HepG2 (cell line): Measurements from ENCODE around the gene FAM174B. TPM values are rescaled to one million over a fixed set of nuclear protein-coding genes. Genes with fewer than 3 reads are reported as not detected.
A peak's percentile ranks its signal among the peaks of the same experiment; 100 is the strongest.

Experiments used
- ATAC-seq: fragments of 200-7000 bp; cut with Tn5 transposase; 3 replicates; pipeline ENCODE4 v1.9.1; 2020; ENCODE audit warnings: mild to moderate bottlenecking, moderate library complexity
- Bru-seq: library from RNA; stranded (reverse); fragments of 400-500 nt; gene quantifications from one replicate; lab custom pipeline; 2021; lab: Mats Ljungman, UMichigan
- BruChase-seq, 2 experiments: library from RNA; stranded (reverse); fragments of 400-500 nt; gene quantifications; one replicate each; lab custom pipeline; 2021; lab: Mats Ljungman, UMichigan
- BruUV-seq: library from RNA; stranded (reverse); fragments of 400-500 nt; replicated peaks from 2 replicates; lab custom pipeline; 2021; lab: Mats Ljungman, UMichigan
- CTCF ChIA-PET: fragments of 300-600 bp; formaldehyde crosslinking; extraction: SDS; loops from one replicate; lab custom pipeline; 2021; ENCODE audit warnings: low total read pairs, inconsistent platforms, low intra/inter-chr PET ratio; lab: Yijun Ruan, JAX
- POLR2A ChIA-PET: fragments of 350-600 bp; sonication (Branson Sonifier 250); formaldehyde crosslinking; loops from one replicate; lab custom pipeline; 2020; ENCODE audit warnings: antibody characterized with exemption, inconsistent platforms; lab: Yijun Ruan, JAX
- DNase-seq: peaks from one replicate; pipeline ENCODE4 v3.0.0-alpha.2; 2015; ENCODE audit warnings: low spot score
- FAIRE-seq: peaks from 3 replicates; lab custom pipeline; 2011; peaks lifted over from hg19 to GRCh38; lab: Jason Lieb, UNC
- H2AFZ ChIP-seq: one replicate; pipeline ENCODE4 v1.6.1; 2011; ENCODE audit warnings: low read length, inconsistent platforms
- H3K27ac ChIP-seq: fragments of 300-600 bp; 3 replicates; pipeline ENCODE4 v1.8.0; 2011; ENCODE audit warnings: mixed run types, mild to moderate bottlenecking, mixed read lengths, low read length, inconsistent platforms; ENCODE audit not compliant: insufficient read depth; ENCODE audit errors: extremely low read length
- H3K27me3 ChIP-seq, 2 experiments: fragments of 200-600 bp in 1 of 2; 2 replicates in 1 of 2; 3 replicates in 1 of 2; pipeline versions ENCODE4 v1.6.0 to v1.8.0; 2011; ENCODE audit warnings: low read length in 2 of 2, mild to moderate bottlenecking in 2 of 2, moderate library complexity in 2 of 2, inconsistent platforms in 1 of 2; ENCODE audit not compliant: insufficient read depth in 2 of 2, control insufficient read depth in 1 of 2
- H3K36me3 ChIP-seq, 2 experiments: fragments of 200-600 bp in 1 of 2; replicated peaks in 1 of 2; 2 replicates in 1 of 2; 3 replicates in 1 of 2; pipeline versions ENCODE4 v1.5.1 to v1.8.0; 2011; ENCODE audit warnings: low read length in 2 of 2, inconsistent platforms in 1 of 2; ENCODE audit not compliant: insufficient read depth in 2 of 2, control insufficient read depth in 1 of 2
- H3K4me1 ChIP-seq: 2 replicates; pipeline ENCODE4 v1.5.1; 2012; ENCODE audit warnings: low read length, inconsistent platforms; ENCODE audit not compliant: insufficient read depth
- H3K4me2 ChIP-seq: 2 replicates; pipeline ENCODE4 v1.6.0; 2011; ENCODE audit warnings: low read depth, low read length, inconsistent platforms
- H3K4me3 ChIP-seq, 3 experiments: fragments of 200-600 bp in 1 of 3; sonication (generic), shearing (Covaris generic) in 1 of 3; replicated peaks in 1 of 3; 2 replicates each; pipeline ENCODE4 v1.5.1; 2011 to 2016; ENCODE audit warnings: low read length in 3 of 3, inconsistent platforms in 2 of 3, low read depth in 2 of 3, mild to moderate bottlenecking in 2 of 3, control low read depth in 1 of 3, mixed read lengths in 1 of 3; ENCODE audit not compliant: insufficient read depth in 1 of 3
- H3K79me2 ChIP-seq: one replicate; pipeline ENCODE4 v1.6.1; 2011; ENCODE audit warnings: low read length, inconsistent platforms; ENCODE audit not compliant: insufficient read depth
- H3K9ac ChIP-seq: 2 replicates; pipeline ENCODE4 v1.6.0; 2011; ENCODE audit warnings: mild to moderate bottlenecking, low read depth, low read length, inconsistent platforms; ENCODE audit not compliant: insufficient read depth
- H3K9me3 ChIP-seq: 2 replicates; pipeline ENCODE4 v1.5.1; 2012; ENCODE audit warnings: mild to moderate bottlenecking, low read length
- H4K20me1 ChIP-seq: 2 replicates; pipeline ENCODE4 v1.6.0; 2011; ENCODE audit warnings: inconsistent platforms, mild to moderate bottlenecking, low read length, moderate library complexity; ENCODE audit not compliant: insufficient read depth
- ARID5B ChIP-seq: IDR thresholded peaks from 2 replicates; pipeline ENCODE4 v1.4.0; 2020; ENCODE audit warnings: mild to moderate bottlenecking, missing genetic modification reagents
- E2F5 ChIP-seq: sonication (generic); formaldehyde crosslinking; conservative IDR thresholded peaks from 2 replicates; pipeline ENCODE4 v1.4.0; 2020; ENCODE audit warnings: missing genetic modification reagents
- GPBP1L1 ChIP-seq: sonication (generic); formaldehyde crosslinking; IDR thresholded peaks from 2 replicates; pipeline ENCODE4 v1.5.0; 2020; ENCODE audit warnings: mild to moderate bottlenecking, missing genetic modification reagents
- NCOA5 ChIP-seq: sonication (generic); formaldehyde crosslinking; IDR thresholded peaks from 2 replicates; pipeline ENCODE4 v1.4.0; 2020; ENCODE audit warnings: missing genetic modification reagents
- RARG ChIP-seq: sonication (generic); formaldehyde crosslinking; IDR thresholded peaks from 2 replicates; pipeline ENCODE4 v1.4.0; 2020; ENCODE audit warnings: low read depth, mild to moderate bottlenecking, missing genetic modification reagents
- TAF15 ChIP-seq: fragments of 200-400 bp; formaldehyde crosslinking; IDR thresholded peaks from one replicate; pipeline ENCODE4 v1.6.1; 2018; ENCODE audit warnings: mild to moderate bottlenecking, low read depth, low read length; ENCODE audit not compliant: poor library complexity, severe bottlenecking
- TMF1 ChIP-seq: sonication (generic); formaldehyde crosslinking; IDR thresholded peaks from 2 replicates; pipeline ENCODE4 v1.8.1; 2022; ENCODE audit warnings: low read depth, missing genetic modification reagents
- ZNF746 ChIP-seq: sonication (generic); formaldehyde crosslinking; IDR thresholded peaks from 2 replicates; pipeline ENCODE4 v1.8.0; 2022; ENCODE audit warnings: mild to moderate bottlenecking, missing genetic modification reagents
- ZSCAN12 ChIP-seq: sonication (generic); formaldehyde crosslinking; IDR thresholded peaks from 2 replicates; pipeline ENCODE4 v1.9.0; 2021; ENCODE audit warnings: mild to moderate bottlenecking, missing genetic modification reagents
- ZSCAN30 ChIP-seq: sonication (generic); formaldehyde crosslinking; IDR thresholded peaks from 2 replicates; pipeline ENCODE4 v1.5.0; 2020; ENCODE audit warnings: mild to moderate bottlenecking, missing genetic modification reagents
- WGBS: methylation state at CpG from one replicate; pipeline ENCODE4 v1.1.6; 2017; ENCODE audit warnings: low lambda C conversion rate; 5-methylcytosine and 5-hydroxymethylcytosine counted together
- in situ Hi-C: cut with HindIII; loops from 2 replicates; pipeline ENCODE4 v1.10.0; 2017; ENCODE audit warnings: low pct_unique_long_range_greater_than_20kb; ENCODE audit not compliant: extremely low pct_ligation_motif_present
- intact Hi-C: fragments of 100-400 bp; cut with micrococcal nuclease; formaldehyde crosslinking; loops from one replicate; pipeline ENCODE4 v1.10.0; 2022; ENCODE audit not compliant: unreplicated experiment
- long read RNA-seq, 2 experiments: library from RNA in 1 of 2; library from polyadenylated mRNA in 1 of 2; stranded (forward) in 1 of 2; unstranded in 1 of 2; transcript quantifications; one replicate each; pipeline ENCODE4 v2.0.0, GENCODE V29; 2019 to 2022
- polyA minus RNA-seq, 3 experiments: library from RNA; depleted of rRNA, polyadenylated mRNA; stranded (reverse); fragments of >200 nt; gene quantifications; 2 replicates each; pipeline ENCODE4 v1.2.3, GENCODE V29; 2011; ENCODE audit warnings: low replicate concordance in 1 of 3
- polyA plus RNA-seq, 8 experiments: library from polyadenylated mRNA; depleted of rRNA in 3 of 8; stranded (reverse) in 7 of 8; unstranded in 1 of 8; fragments of >200 nt; fragmentation: Illumina TruSeq in 4 of 8; extraction: Trizol in 4 of 8; gene quantifications; 2 replicates each; pipeline versions ENCODE4 v1.2.1 to v1.2.3, GENCODE V29; 2011 to 2016; ENCODE audit warnings: low read depth in 4 of 8, missing spikeins in 1 of 8, mixed read lengths in 1 of 8; ENCODE audit not compliant: insufficient read depth in 1 of 8
- total RNA-seq, 5 experiments: library from RNA; depleted of rRNA; stranded (reverse); fragments of >200 nt; fragmentation: Illumina TruSeq; extraction: Trizol; gene quantifications; 2 replicates each; pipeline ENCODE4 v1.2.3, GENCODE V29; 2016; ENCODE audit warnings: low read depth in 1 of 5

Gene FAM174B
- total RNA-seq (2016; rRNA removed; fragmentation: Illumina TruSeq; extraction: Trizol), result 1.3 and 2.1 TPM in 2 replicates
- total RNA-seq (2016; cell fraction: cytosol; rRNA removed; fragmentation: Illumina TruSeq; extraction: Trizol; ENCODE audit: low read depth), result 1.6 and 1.7 TPM in 2 replicates
- total RNA-seq (2016; cell fraction: insoluble cytoplasmic fraction; rRNA removed; fragmentation: Illumina TruSeq; extraction: Trizol), result 1.1 and 2.1 TPM in 2 replicates
- total RNA-seq (2016; cell fraction: membrane; rRNA removed; fragmentation: Illumina TruSeq; extraction: Trizol), result 1.0 and 1.9 TPM in 2 replicates
- total RNA-seq (2016; cell fraction: nucleus; rRNA removed; fragmentation: Illumina TruSeq; extraction: Trizol), result 2.5 and 4.4 TPM in 2 replicates
- polyA plus RNA-seq (2011; rRNA removed), result 0.68 and 0.90 TPM in 2 replicates
- polyA plus RNA-seq (2011; cell fraction: cytosol; rRNA removed), result 0.47 TPM in 1 of 2 replicates, not detected in the other
- 0.92 and 0.97 TPM in 2 replicates for polyA plus RNA-seq (2011; cell fraction: nucleus; rRNA removed)
- 0.55 TPM in 2 replicates for polyA plus RNA-seq (2012)
- 0.67 TPM in 1 of 2 replicates, not detected in the other for polyA plus RNA-seq (2016; cell fraction: cytosol; fragmentation: Illumina TruSeq; extraction: Trizol; ENCODE audit: low read depth)
- polyA plus RNA-seq (2016; cell fraction: insoluble cytoplasmic fraction; fragmentation: Illumina TruSeq; extraction: Trizol; ENCODE audit: low read depth), result 0.79 and 1.3 TPM in 2 replicates
- polyA plus RNA-seq (2016; cell fraction: membrane; fragmentation: Illumina TruSeq; extraction: Trizol; ENCODE audit: low read depth), result 0.34 and 0.90 TPM in 2 replicates
- polyA plus RNA-seq (2016; cell fraction: nucleus; fragmentation: Illumina TruSeq; extraction: Trizol; ENCODE audit: insufficient read depth, low read depth), result 3.7 and 6.7 TPM in 2 replicates
- polyA minus RNA-seq (2011; rRNA and poly(A)+ RNA removed; ENCODE audit: low replicate concordance), result 0.22 and 12.1 TPM in 2 replicates
- polyA minus RNA-seq (2011; cell fraction: cytosol; rRNA and poly(A)+ RNA removed), result 1.9 TPM in 1 of 2 replicates, not detected in the other
- 3.2 and 4.8 TPM in 2 replicates for polyA minus RNA-seq (2011; cell fraction: nucleus; rRNA and poly(A)+ RNA removed)
- Bru-seq, nascent RNA, result percentile 13 among the genes with signal in this experiment
- BruChase-seq, experiment 1, labeled RNA remaining after a 6-hour chase, result percentile 11 among the genes with signal in this experiment
- percentile 15 among the genes with signal in this experiment for BruChase-seq, experiment 2, labeled RNA remaining after a 2-hour chase
- long read RNA-seq, experiment 1, partial matches to known transcripts, result 0 of 1 reads
- long read RNA-seq, experiment 1, other reads (novel, unspliced or antisense), result 1 of 1 reads
- long read RNA-seq, experiment 2, partial matches to known transcripts, result 0 of 2 reads
- long read RNA-seq, experiment 2, other reads (novel, unspliced or antisense), result 2 of 2 reads

GRCh38 chr15:92655178-92655995 is at the start of gene FAM174B:
FAM174B (minus strand) TSS chr15:92655775.
- Histone ChIP-seq H2AFZ (no peak within 1 kb of the TSS), H3K27ac (no peak within 1 kb of the TSS), H3K36me3 (no peaks in the 10 kb centered on the region), H3K4me2 (peak within 1 kb of the TSS; percentile 12; the same call in 1 of the 2 replicates), H4K20me1 (no peaks in the 10 kb centered on the region), H3K27me3 (peaks cover 0 to 40% of the 10 kb centered on the region in 2 experiments; a peak in 2 of 5 replicates), H3K9ac (no peak within 1 kb of the TSS), H3K9me3 (no peaks in the 10 kb centered on the region), H3K4me1 (no peaks in the 10 kb centered on the region), H3K79me2 (no peaks in the 10 kb centered on the region), H3K4me3 (no peak within 1 kb of the TSS)
- ATAC-seq, result peak; percentile 53; the same call in 2 of the 3 replicates
- BruUV-seq, result no TSS peak
- WGBS, result 69% methylated on average over 41 of the region's 100 CpGs
- no peak for DNase-seq
- FAIRE-seq, result no peak
- in situ Hi-C loops (no loop called here), intact Hi-C loops (no loop called here)
- ChIA-PET POLR2A (no interaction called here), CTCF (no interaction called here)
- TF ChIP-seq TMF1 (CRISPR knock-in tag), result no peak
- no peak for TF ChIP-seq TAF15
- TF ChIP-seq ZSCAN12 (CRISPR knock-in tag), result no peak
- TF ChIP-seq ZSCAN30 (CRISPR knock-in tag), result no peak
- TF ChIP-seq ZNF746 (CRISPR knock-in tag), result no peak
- no peak for TF ChIP-seq E2F5 (CRISPR knock-in tag)
- TF ChIP-seq GPBP1L1 (CRISPR knock-in tag), result no peak
- no peak for TF ChIP-seq NCOA5
- no peak for TF ChIP-seq RARG (CRISPR knock-in tag)
- TF ChIP-seq ARID5B (CRISPR knock-in tag), result no peak
